HepG2 (cell line): ENCODE measurements around the gene VCL. TPM values are rescaled to one million over a fixed set of nuclear protein-coding genes. Genes with fewer than 3 reads are reported as not detected.

Source experiments
- ATAC-seq: fragments of 200-7000 bp; cut with Tn5 transposase; 3 replicates; pipeline ENCODE4 v1.9.1; 2020; ENCODE audit warnings: mild to moderate bottlenecking, moderate library complexity
- BruUV-seq: library from RNA; stranded (reverse); fragments of 400-500 nt; replicated peaks from 2 replicates; lab custom pipeline; 2021; lab: Mats Ljungman, UMichigan
- CTCF ChIA-PET: fragments of 300-600 bp; formaldehyde crosslinking; extraction: SDS; loops from one replicate; lab custom pipeline; 2021; ENCODE audit warnings: low total read pairs, inconsistent platforms, low intra/inter-chr PET ratio; lab: Yijun Ruan, JAX
- POLR2A ChIA-PET: fragments of 350-600 bp; sonication (Branson Sonifier 250); formaldehyde crosslinking; loops from one replicate; lab custom pipeline; 2020; ENCODE audit warnings: antibody characterized with exemption, inconsistent platforms; lab: Yijun Ruan, JAX
- DNase-seq: peaks from one replicate; pipeline ENCODE4 v3.0.0-alpha.2; 2015; ENCODE audit warnings: low spot score
- FAIRE-seq: peaks from 3 replicates; lab custom pipeline; 2011; peaks lifted over from hg19 to GRCh38; lab: Jason Lieb, UNC
- H2AFZ ChIP-seq: one replicate; pipeline ENCODE4 v1.6.1; 2011; ENCODE audit warnings: low read length, inconsistent platforms
- H3K27ac ChIP-seq: fragments of 300-600 bp; 3 replicates; pipeline ENCODE4 v1.8.0; 2011; ENCODE audit warnings: mixed run types, mild to moderate bottlenecking, mixed read lengths, low read length, inconsistent platforms; ENCODE audit not compliant: insufficient read depth; ENCODE audit errors: extremely low read length
- H3K27me3 ChIP-seq, 2 experiments: fragments of 200-600 bp in 1 of 2; 2 replicates in 1 of 2; 3 replicates in 1 of 2; pipeline versions ENCODE4 v1.6.0 to v1.8.0; 2011; ENCODE audit warnings: low read length in 2 of 2, mild to moderate bottlenecking in 2 of 2, moderate library complexity in 2 of 2, inconsistent platforms in 1 of 2; ENCODE audit not compliant: insufficient read depth in 2 of 2, control insufficient read depth in 1 of 2
- H3K36me3 ChIP-seq, 2 experiments: fragments of 200-600 bp in 1 of 2; replicated peaks in 1 of 2; 2 replicates in 1 of 2; 3 replicates in 1 of 2; pipeline versions ENCODE4 v1.5.1 to v1.8.0; 2011; ENCODE audit warnings: low read length in 2 of 2, inconsistent platforms in 1 of 2; ENCODE audit not compliant: insufficient read depth in 2 of 2, control insufficient read depth in 1 of 2
- H3K4me1 ChIP-seq: 2 replicates; pipeline ENCODE4 v1.5.1; 2012; ENCODE audit warnings: low read length, inconsistent platforms; ENCODE audit not compliant: insufficient read depth
- H3K4me2 ChIP-seq: 2 replicates; pipeline ENCODE4 v1.6.0; 2011; ENCODE audit warnings: low read depth, low read length, inconsistent platforms
- H3K4me3 ChIP-seq, 3 experiments: fragments of 200-600 bp in 1 of 3; sonication (generic), shearing (Covaris generic) in 1 of 3; replicated peaks in 1 of 3; 2 replicates each; pipeline ENCODE4 v1.5.1; 2011 to 2016; ENCODE audit warnings: low read length in 3 of 3, inconsistent platforms in 2 of 3, low read depth in 2 of 3, mild to moderate bottlenecking in 2 of 3, control low read depth in 1 of 3, mixed read lengths in 1 of 3; ENCODE audit not compliant: insufficient read depth in 1 of 3
- H3K79me2 ChIP-seq: one replicate; pipeline ENCODE4 v1.6.1; 2011; ENCODE audit warnings: low read length, inconsistent platforms; ENCODE audit not compliant: insufficient read depth
- H3K9ac ChIP-seq: 2 replicates; pipeline ENCODE4 v1.6.0; 2011; ENCODE audit warnings: mild to moderate bottlenecking, low read depth, low read length, inconsistent platforms; ENCODE audit not compliant: insufficient read depth
- H3K9me3 ChIP-seq: 2 replicates; pipeline ENCODE4 v1.5.1; 2012; ENCODE audit warnings: mild to moderate bottlenecking, low read length
- H4K20me1 ChIP-seq: 2 replicates; pipeline ENCODE4 v1.6.0; 2011; ENCODE audit warnings: inconsistent platforms, mild to moderate bottlenecking, low read length, moderate library complexity; ENCODE audit not compliant: insufficient read depth
- ATRX ChIP-seq: sonication (generic); formaldehyde crosslinking; IDR thresholded peaks from 2 replicates; pipeline ENCODE4 v1.4.0; 2020; ENCODE audit warnings: missing genetic modification reagents, borderline replicate concordance
- MAZ ChIP-seq, 2 experiments: sonication (generic) in 1 of 2; formaldehyde crosslinking in 1 of 2; IDR thresholded peaks; 2 replicates each; pipeline versions ENCODE4 v1.5.0 to v1.6.1; 2012 to 2020; ENCODE audit warnings: low read depth in 2 of 2, mild to moderate bottlenecking in 2 of 2, borderline replicate concordance in 1 of 2, improper control_type of control experiment in 1 of 2, low read length in 1 of 2, missing genetic modification reagents in 1 of 2, moderate library complexity in 1 of 2
- NR3C1 ChIP-seq: sonication (generic); formaldehyde crosslinking; IDR thresholded peaks from 2 replicates; pipeline ENCODE4 v1.4.0; 2020; ENCODE audit warnings: missing genetic modification reagents
- RAD21 ChIP-seq: fragments of 450-650 bp; formaldehyde crosslinking; IDR thresholded peaks from 2 replicates; pipeline ENCODE4 v1.5.0; 2020; ENCODE audit warnings: mild to moderate bottlenecking
- SMC3 ChIP-seq: IDR thresholded peaks from 2 replicates; pipeline ENCODE4 v1.6.1; 2011; ENCODE audit warnings: low read length, improper control_type of control experiment
- ZBTB7B ChIP-seq: sonication (generic); formaldehyde crosslinking; IDR thresholded peaks from 2 replicates; pipeline ENCODE4 v1.4.0; 2020; ENCODE audit warnings: missing genetic modification reagents
- ZFAT ChIP-seq: sonication (generic); formaldehyde crosslinking; conservative IDR thresholded peaks from 2 replicates; pipeline ENCODE4 v1.8.1; 2023; ENCODE audit warnings: missing genetic modification reagents, inconsistent platforms
- ZFYVE20 ChIP-seq: sonication (generic); formaldehyde crosslinking; IDR thresholded peaks from 2 replicates; pipeline ENCODE4 v1.8.0; 2023; ENCODE audit warnings: low read depth, mild to moderate bottlenecking, moderate library complexity, missing genetic modification reagents, borderline replicate concordance
- ZMAT3 ChIP-seq: sonication (generic); formaldehyde crosslinking; conservative IDR thresholded peaks from 2 replicates; pipeline ENCODE4 v1.7.0; 2021; ENCODE audit warnings: missing genetic modification reagents
- ZNF329 ChIP-seq: sonication (generic); formaldehyde crosslinking; IDR thresholded peaks from 2 replicates; pipeline ENCODE4 v1.9.0; 2021; ENCODE audit warnings: low read depth, mild to moderate bottlenecking, missing genetic modification reagents
- ZNF589 ChIP-seq: sonication (generic); formaldehyde crosslinking; conservative IDR thresholded peaks from 2 replicates; pipeline ENCODE4 v1.8.0; 2022; ENCODE audit warnings: mild to moderate bottlenecking, moderate library complexity, missing genetic modification reagents
- ZSCAN25 ChIP-seq: sonication (generic); formaldehyde crosslinking; IDR thresholded peaks from 2 replicates; pipeline ENCODE4 v1.8.0; 2022; ENCODE audit warnings: mild to moderate bottlenecking, missing genetic modification reagents
- WGBS: methylation state at CpG from one replicate; pipeline ENCODE4 v1.1.6; 2017; ENCODE audit warnings: low lambda C conversion rate; 5-methylcytosine and 5-hydroxymethylcytosine counted together
- in situ Hi-C: cut with HindIII; loops from 2 replicates; pipeline ENCODE4 v1.10.0; 2017; ENCODE audit warnings: low pct_unique_long_range_greater_than_20kb; ENCODE audit not compliant: extremely low pct_ligation_motif_present
- intact Hi-C: fragments of 100-400 bp; cut with micrococcal nuclease; formaldehyde crosslinking; loops from one replicate; pipeline ENCODE4 v1.10.0; 2022; ENCODE audit not compliant: unreplicated experiment
- polyA plus RNA-seq, 8 experiments: library from polyadenylated mRNA; depleted of rRNA in 3 of 8; stranded (reverse) in 7 of 8; unstranded in 1 of 8; fragments of >200 nt; fragmentation: Illumina TruSeq in 4 of 8; extraction: Trizol in 4 of 8; gene quantifications; 2 replicates each; pipeline versions ENCODE4 v1.2.1 to v1.2.3, GENCODE V29; 2011 to 2016; ENCODE audit warnings: low read depth in 4 of 8, missing spikeins in 1 of 8, mixed read lengths in 1 of 8; ENCODE audit not compliant: insufficient read depth in 1 of 8
- total RNA-seq, 5 experiments: library from RNA; depleted of rRNA; stranded (reverse); fragments of >200 nt; fragmentation: Illumina TruSeq; extraction: Trizol; gene quantifications; 2 replicates each; pipeline ENCODE4 v1.2.3, GENCODE V29; 2016; ENCODE audit warnings: low read depth in 1 of 5
- TF ChIP-seq, protein P1 (sequence below): sonication (generic); formaldehyde crosslinking; conservative IDR thresholded peaks from 2 replicates; pipeline ENCODE4 v1.8.1; 2023; ENCODE audit warnings: missing genetic modification reagents
- TF ChIP-seq, protein P2 (sequence below), 2 experiments: sonication (generic) in 1 of 2; formaldehyde crosslinking in 1 of 2; IDR thresholded peaks; 2 replicates each; pipeline versions ENCODE4 v1.6.1 to v1.9.0; 2014 to 2022; ENCODE audit warnings: antibody characterized with exemption in 1 of 2, borderline replicate concordance in 1 of 2, inconsistent platforms in 1 of 2, low read depth in 1 of 2, missing genetic modification reagents in 1 of 2
- TF ChIP-seq, protein P3 (sequence below): sonication (generic); formaldehyde crosslinking; IDR thresholded peaks from 2 replicates; pipeline ENCODE4 v1.8.0; 2022; ENCODE audit warnings: missing genetic modification reagents, mild to moderate bottlenecking, inconsistent platforms, borderline replicate concordance

Gene VCL
- total and polyA plus RNA-seq, 2 of the 13 experiments (the other 11 are each of a cell fraction or from before 2014, with no cell fraction given): 17.3 to 26.9 TPM

DNA sequence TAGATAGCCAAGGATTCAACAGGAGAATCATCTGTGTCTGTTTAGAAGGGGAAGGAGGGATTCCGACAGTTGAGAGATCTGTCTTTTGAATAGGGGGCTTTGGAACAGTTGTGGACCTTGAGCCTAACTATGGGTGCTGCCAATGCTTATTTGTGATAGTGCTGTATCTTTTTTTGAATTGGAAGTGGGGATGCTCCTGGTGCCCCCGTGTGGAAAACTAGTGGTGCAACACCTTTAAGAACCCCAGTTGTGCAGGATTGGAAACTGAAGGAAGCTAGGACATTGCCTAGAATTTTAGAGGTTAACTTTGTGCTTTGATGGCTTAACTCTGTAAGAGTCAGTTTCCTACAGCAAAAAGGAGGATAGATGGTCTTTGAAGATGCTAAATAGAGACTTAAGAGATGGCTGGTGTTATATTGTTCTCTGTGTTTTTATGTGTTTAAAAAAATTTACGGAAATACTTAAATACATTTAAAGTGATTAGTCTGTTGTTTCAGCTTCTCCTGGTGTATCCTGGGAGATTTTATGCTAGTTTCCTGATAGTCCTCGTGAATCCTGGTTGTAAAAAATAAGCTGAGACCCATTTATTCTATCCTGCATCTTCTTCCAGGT lies 83.4 kb downstream of the VCL start:
- BruUV-seq: no TSS peak
- Histone ChIP-seq H3K4me1 (no peaks in the 10 kb centered on the region), H3K9ac (no peak overlapping the region), H3K79me2 (no peaks in the 10 kb centered on the region), H3K4me3 (no peak overlapping the region), H3K9me3 (no peaks in the 10 kb centered on the region), H3K4me2 (no peak overlapping the region), H3K27ac (no peak overlapping the region), H2AFZ (no peak overlapping the region), H3K27me3 (no peaks in the 10 kb centered on the region), H4K20me1 (no peaks in the 10 kb centered on the region), H3K36me3 (peaks cover 1 to 12% of the 10 kb centered on the region in 2 experiments; a peak in 2 of 5 replicates)
- 58% methylated on average over 4 of the region's 4 CpGs for WGBS
- DNase-seq (peak; percentile 50), ATAC-seq (peak; percentile 75), FAIRE-seq (peak; percentile 59)
- in situ Hi-C loops (loop anchor here (5.0 kb wide), 1 partner anchor 194 kb away; no protein-coding TSS in a partner anchor), intact Hi-C loops (loop anchor here (2.0 to 10.0 kb wide), 2 partner anchors 136 to 194 kb away; no protein-coding TSS in a partner anchor)
- POLR2A ChIA-PET: no interaction called here
- CTCF ChIA-PET: interaction anchor here (2.4 kb wide), 1 partner anchor 195 kb away, joined by 14 read pairs; no protein-coding TSS in a partner anchor
- no peak for TF ChIP-seq ATRX (CRISPR knock-in tag)
- no peak for TF ChIP-seq ZNF329
- TF ChIP-seq ZSCAN25 (CRISPR knock-in tag): no peak
- TF ChIP-seq NR3C1 (CRISPR knock-in tag): no peak
- TF ChIP-seq, protein P1, sequence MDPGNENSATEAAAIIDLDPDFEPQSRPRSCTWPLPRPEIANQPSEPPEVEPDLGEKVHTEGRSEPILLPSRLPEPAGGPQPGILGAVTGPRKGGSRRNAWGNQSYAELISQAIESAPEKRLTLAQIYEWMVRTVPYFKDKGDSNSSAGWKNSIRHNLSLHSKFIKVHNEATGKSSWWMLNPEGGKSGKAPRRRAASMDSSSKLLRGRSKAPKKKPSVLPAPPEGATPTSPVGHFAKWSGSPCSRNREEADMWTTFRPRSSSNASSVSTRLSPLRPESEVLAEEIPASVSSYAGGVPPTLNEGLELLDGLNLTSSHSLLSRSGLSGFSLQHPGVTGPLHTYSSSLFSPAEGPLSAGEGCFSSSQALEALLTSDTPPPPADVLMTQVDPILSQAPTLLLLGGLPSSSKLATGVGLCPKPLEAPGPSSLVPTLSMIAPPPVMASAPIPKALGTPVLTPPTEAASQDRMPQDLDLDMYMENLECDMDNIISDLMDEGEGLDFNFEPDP (CRISPR knock-in tag): 0 out of 2 replicates have a peak, but pooled peaks have one; percentile 31
- no peak for TF ChIP-seq ZFYVE20
- TF ChIP-seq ZNF589 (CRISPR knock-in tag): no peak
- TF ChIP-seq SMC3: peak; percentile 77
- TF ChIP-seq, protein P2, sequence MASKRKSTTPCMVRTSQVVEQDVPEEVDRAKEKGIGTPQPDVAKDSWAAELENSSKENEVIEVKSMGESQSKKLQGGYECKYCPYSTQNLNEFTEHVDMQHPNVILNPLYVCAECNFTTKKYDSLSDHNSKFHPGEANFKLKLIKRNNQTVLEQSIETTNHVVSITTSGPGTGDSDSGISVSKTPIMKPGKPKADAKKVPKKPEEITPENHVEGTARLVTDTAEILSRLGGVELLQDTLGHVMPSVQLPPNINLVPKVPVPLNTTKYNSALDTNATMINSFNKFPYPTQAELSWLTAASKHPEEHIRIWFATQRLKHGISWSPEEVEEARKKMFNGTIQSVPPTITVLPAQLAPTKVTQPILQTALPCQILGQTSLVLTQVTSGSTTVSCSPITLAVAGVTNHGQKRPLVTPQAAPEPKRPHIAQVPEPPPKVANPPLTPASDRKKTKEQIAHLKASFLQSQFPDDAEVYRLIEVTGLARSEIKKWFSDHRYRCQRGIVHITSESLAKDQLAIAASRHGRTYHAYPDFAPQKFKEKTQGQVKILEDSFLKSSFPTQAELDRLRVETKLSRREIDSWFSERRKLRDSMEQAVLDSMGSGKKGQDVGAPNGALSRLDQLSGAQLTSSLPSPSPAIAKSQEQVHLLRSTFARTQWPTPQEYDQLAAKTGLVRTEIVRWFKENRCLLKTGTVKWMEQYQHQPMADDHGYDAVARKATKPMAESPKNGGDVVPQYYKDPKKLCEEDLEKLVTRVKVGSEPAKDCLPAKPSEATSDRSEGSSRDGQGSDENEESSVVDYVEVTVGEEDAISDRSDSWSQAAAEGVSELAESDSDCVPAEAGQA (IDR thresholded peaks at IDR 0.05; ENCODE audit: low read depth): no peak
- TF ChIP-seq, protein P2 (CRISPR knock-in tag; IDR thresholded peaks at IDR 0.05; ENCODE audit: borderline replicate concordance): no peak
- TF ChIP-seq ZFAT: no peak
- TF ChIP-seq, protein P3, sequence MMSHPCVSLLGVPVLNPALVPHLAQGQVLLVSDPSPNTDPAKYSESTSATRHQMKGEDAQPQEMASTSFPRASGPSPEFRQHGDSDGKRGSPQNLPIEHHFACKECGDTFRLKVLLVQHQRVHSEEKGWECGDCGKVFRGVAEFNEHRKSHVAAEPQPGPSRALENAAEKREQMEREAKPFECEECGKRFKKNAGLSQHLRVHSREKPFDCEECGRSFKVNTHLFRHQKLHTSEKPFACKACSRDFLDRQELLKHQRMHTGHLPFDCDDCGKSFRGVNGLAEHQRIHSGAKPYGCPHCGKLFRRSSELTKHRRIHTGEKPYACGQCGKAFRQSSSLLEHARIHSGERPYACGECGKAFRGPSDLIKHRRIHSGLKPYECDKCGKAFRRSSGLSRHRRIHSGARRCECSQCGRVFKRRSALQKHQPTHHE (CRISPR knock-in tag): no peak
- no peak for TF ChIP-seq ZBTB7B (CRISPR knock-in tag)
- TF ChIP-seq RAD21 (CRISPR knock-in tag): 0 out of 2 replicates have a peak, but pooled peaks have one; percentile 36
- no peak for TF ChIP-seq ZMAT3
- TF ChIP-seq MAZ (IDR thresholded peaks at IDR 0.05; ENCODE audit: borderline replicate concordance, low read depth, low read length): no peak
- TF ChIP-seq MAZ (CRISPR knock-in tag; IDR thresholded peaks at IDR 0.05; ENCODE audit: low read depth): no peak
